ENCODE measurements around the gene DHRS12.

DHRS12 gene

DNA sequence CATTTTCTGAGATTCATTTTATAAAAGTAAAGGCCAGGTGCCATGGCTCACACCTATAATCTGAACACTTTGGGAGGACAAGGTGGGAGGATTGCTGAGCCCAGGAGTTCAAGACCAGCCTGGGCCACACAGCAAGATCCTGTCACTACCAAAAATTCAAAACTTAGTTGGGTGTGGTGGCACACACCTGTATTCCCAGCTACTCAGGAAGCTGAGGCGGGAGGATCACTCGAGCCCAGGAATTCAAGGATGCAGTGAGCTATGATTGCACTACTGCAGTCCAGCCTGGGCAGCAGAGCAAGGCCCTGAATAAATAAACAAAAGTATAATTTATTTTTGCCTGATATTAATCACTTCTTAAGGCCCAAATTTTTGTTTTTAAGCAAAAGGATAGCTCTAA lies 40.5 kb downstream of the DHRS12 start:
- H2AFZ ChIP-seq (ENCODE audit: low read depth, low read length) = no peak overlapping the region
- H3K27ac ChIP-seq (ENCODE audit: low read length, poor library complexity, severe bottlenecking) = no peak overlapping the region
- H3K18ac ChIP-seq (ENCODE audit: low read depth in 1 of 2, low read length in 2 of 2) = no peak overlapping the region
- no peak overlapping the region for H3K14ac ChIP-seq (ENCODE audit: low read length in 2 of 2)
- no peak overlapping the region for H2BK5ac ChIP-seq (ENCODE audit: low read depth, low read length, poor library complexity, severe bottlenecking)
- H3K23ac ChIP-seq (ENCODE audit: low read length in 2 of 2) = no peak overlapping the region
- no peaks in the 10 kb centered on the region for H3K9me3 ChIP-seq (ENCODE audit: control insufficient read depth, low read length)
- H3K4me2 ChIP-seq (ENCODE audit: low read length, poor library complexity, severe bottlenecking) = no peak overlapping the region
- H3K4me3 ChIP-seq (ENCODE audit: insufficient read depth in 1 of 2, low read depth in 1 of 2, low read length in 2 of 2) = no peak overlapping the region
- H4K8ac ChIP-seq (ENCODE audit: low read length) = no peak overlapping the region
- H3K4ac ChIP-seq (ENCODE audit: low read depth in 1 of 2, low read length in 2 of 2) = no peak overlapping the region
- peaks cover 12% of the 10 kb centered on the region for H3K4me1 ChIP-seq (ENCODE audit: control insufficient read depth, insufficient read depth, low read depth, low read length)
- no peak overlapping the region for H4K91ac ChIP-seq (ENCODE audit: low read length)
- H3K36me3 ChIP-seq (ENCODE audit: control insufficient read depth in 1 of 2, insufficient read depth in 2 of 2, low read depth in 1 of 2, low read length in 2 of 2) = peaks cover 36 to 56% of the 10 kb centered on the region in 2 experiments
- no peak overlapping the region for H2AK5ac ChIP-seq (ENCODE audit: low read length, severe bottlenecking)
- H2BK12ac ChIP-seq (ENCODE audit: low read length in 2 of 2) = no peak overlapping the region
- no peak overlapping the region for H2BK120ac ChIP-seq (ENCODE audit: low read depth, low read length)
- 72% methylated on average over 2 of the region's 2 CpGs for WGBS
- H2BK15ac ChIP-seq (ENCODE audit: low read depth, poor library complexity, severe bottlenecking) = no peak overlapping the region
- no peak for DNase-seq
- no peaks in the 10 kb centered on the region for H3K27me3 ChIP-seq (ENCODE audit: control insufficient read depth in 1 of 2, insufficient read depth in 1 of 2, low read length in 2 of 2)
- H3K79me1 ChIP-seq (replicated peaks; ENCODE audit: low read length, poor library complexity, severe bottlenecking) = peaks cover 17% of the 10 kb centered on the region
- no peak overlapping the region for H3K9ac ChIP-seq (ENCODE audit: low read length)

GRCh38 chr13:51761643-51762350 lies 42.2 kb downstream of the DHRS12 start:
- H3K27me3 ChIP-seq (ENCODE audit: control insufficient read depth in 1 of 2, insufficient read depth in 1 of 2, low read length in 2 of 2) = no peaks in the 10 kb centered on the region
- peaks cover 24 to 55% of the 10 kb centered on the region in 2 experiments for H3K36me3 ChIP-seq (ENCODE audit: control insufficient read depth in 1 of 2, insufficient read depth in 2 of 2, low read depth in 1 of 2, low read length in 2 of 2)
- no peaks in the 10 kb centered on the region for H3K9me3 ChIP-seq (ENCODE audit: control insufficient read depth, low read length)
- H4K91ac ChIP-seq (ENCODE audit: low read length) = peak overlapping the region; percentile 46
- no peak overlapping the region for H2BK12ac ChIP-seq (ENCODE audit: low read length in 2 of 2)
- WGBS = 91% methylated on average over 13 of the region's 16 CpGs
- H2BK15ac ChIP-seq (ENCODE audit: low read depth, poor library complexity, severe bottlenecking) = no peak overlapping the region
- no peak for DNase-seq
- no peak overlapping the region for H3K4me2 ChIP-seq (ENCODE audit: low read length, poor library complexity, severe bottlenecking)
- H2AFZ ChIP-seq (ENCODE audit: low read depth, low read length) = no peak overlapping the region
- H3K4me3 ChIP-seq (ENCODE audit: insufficient read depth in 1 of 2, low read depth in 1 of 2, low read length in 2 of 2) = no peak overlapping the region
- peaks cover 12% of the 10 kb centered on the region for H3K4me1 ChIP-seq (ENCODE audit: control insufficient read depth, insufficient read depth, low read depth, low read length)
- peak overlapping the region; percentile 31 for H4K8ac ChIP-seq (ENCODE audit: low read length)
- H3K79me1 ChIP-seq (replicated peaks; ENCODE audit: low read length, poor library complexity, severe bottlenecking) = peaks cover 9% of the 10 kb centered on the region
- no peak overlapping the region for H2AK5ac ChIP-seq (ENCODE audit: low read length, severe bottlenecking)
- H3K27ac ChIP-seq (ENCODE audit: low read length, poor library complexity, severe bottlenecking) = no peak overlapping the region
- H3K18ac ChIP-seq (ENCODE audit: low read depth in 1 of 2, low read length in 2 of 2) = no peak overlapping the region
- no peak overlapping the region for H3K14ac ChIP-seq (ENCODE audit: low read length in 2 of 2)
- no peak overlapping the region for H2BK120ac ChIP-seq (ENCODE audit: low read depth, low read length)
- H2BK5ac ChIP-seq (ENCODE audit: low read depth, low read length, poor library complexity, severe bottlenecking) = no peak overlapping the region
- H3K9ac ChIP-seq (ENCODE audit: low read length) = peak overlapping the region; percentile 18
- H3K23ac ChIP-seq (ENCODE audit: low read length in 2 of 2) = no peak overlapping the region
- H3K4ac ChIP-seq (ENCODE audit: low read depth in 1 of 2, low read length in 2 of 2) = no peak overlapping the region

- no peak overlapping the region for H2AK5ac ChIP-seq (ENCODE audit: low read length, severe bottlenecking)
- peaks cover 24 to 57% of the 10 kb centered on the region in 2 experiments for H3K36me3 ChIP-seq (ENCODE audit: control insufficient read depth in 1 of 2, insufficient read depth in 2 of 2, low read depth in 1 of 2, low read length in 2 of 2)
- H3K23ac ChIP-seq (ENCODE audit: low read length in 2 of 2) = no peak overlapping the region
- peak overlapping the region in 1 of 2 experiments; percentile 73 for H3K4ac ChIP-seq (ENCODE audit: low read depth in 1 of 2, low read length in 2 of 2)
- no peak overlapping the region for H2BK15ac ChIP-seq (ENCODE audit: low read depth, poor library complexity, severe bottlenecking)
- H3K9ac ChIP-seq (ENCODE audit: low read length) = peak overlapping the region; percentile 86
- H3K4me1 ChIP-seq (ENCODE audit: control insufficient read depth, insufficient read depth, low read depth, low read length) = peaks cover 12% of the 10 kb centered on the region
- H4K91ac ChIP-seq (ENCODE audit: low read length) = no peak overlapping the region
- H2BK120ac ChIP-seq (ENCODE audit: low read depth, low read length) = no peak overlapping the region
- no peak overlapping the region for H2BK5ac ChIP-seq (ENCODE audit: low read depth, low read length, poor library complexity, severe bottlenecking)
- H3K4me3 ChIP-seq (ENCODE audit: insufficient read depth in 1 of 2, low read depth in 1 of 2, low read length in 2 of 2) = peak overlapping the region in 1 of 2 experiments; percentile 50
- H3K9me3 ChIP-seq (ENCODE audit: control insufficient read depth, low read length) = no peaks in the 10 kb centered on the region
- H3K4me2 ChIP-seq (ENCODE audit: low read length, poor library complexity, severe bottlenecking) = no peak overlapping the region
- no peak overlapping the region for H4K8ac ChIP-seq (ENCODE audit: low read length)
- WGBS = 94% methylated on average over 12 of the region's 12 CpGs
- no peak overlapping the region for H3K18ac ChIP-seq (ENCODE audit: low read depth in 1 of 2, low read length in 2 of 2)
- H3K79me1 ChIP-seq (replicated peaks; ENCODE audit: low read length, poor library complexity, severe bottlenecking) = peaks cover 6% of the 10 kb centered on the region
- no peak overlapping the region for H3K27ac ChIP-seq (ENCODE audit: low read length, poor library complexity, severe bottlenecking)
- H3K14ac ChIP-seq (ENCODE audit: low read length in 2 of 2) = peak overlapping the region in 1 of 2 experiments; percentile 26
- H2AFZ ChIP-seq (ENCODE audit: low read depth, low read length) = no peak overlapping the region
- H3K27me3 ChIP-seq (ENCODE audit: control insufficient read depth in 1 of 2, insufficient read depth in 1 of 2, low read length in 2 of 2) = no peaks in the 10 kb centered on the region
- DNase-seq = no peak
- H2BK12ac ChIP-seq (ENCODE audit: low read length in 2 of 2) = peak overlapping the region in 1 of 2 experiments; percentile 37
Measured at GRCh38 chr13:51760592-51760991, 43.4 kb downstream of the DHRS12 start.

- 20% methylated on average over 5 of the region's 5 CpGs for WGBS
- H3K27ac ChIP-seq (ENCODE audit: low read length, poor library complexity, severe bottlenecking) = no peak overlapping the region
- H3K79me1 ChIP-seq (replicated peaks; ENCODE audit: low read length, poor library complexity, severe bottlenecking) = peaks cover 6% of the 10 kb centered on the region
Measured at GRCh38 chr13:51759240-51759639, 44.7 kb downstream of the DHRS12 start.

More at GRCh38 chr13:51759240-51759639, 44.7 kb downstream of the DHRS12 start:
- H2BK15ac ChIP-seq (ENCODE audit: low read depth, poor library complexity, severe bottlenecking) = no peak overlapping the region
- no peak overlapping the region for H3K4me2 ChIP-seq (ENCODE audit: low read length, poor library complexity, severe bottlenecking)
- no peak overlapping the region for H2BK12ac ChIP-seq (ENCODE audit: low read length in 2 of 2)
- no peak overlapping the region for H3K23ac ChIP-seq (ENCODE audit: low read length in 2 of 2)
- no peaks in the 10 kb centered on the region for H3K9me3 ChIP-seq (ENCODE audit: control insufficient read depth, low read length)
- H3K4ac ChIP-seq (ENCODE audit: low read depth in 1 of 2, low read length in 2 of 2) = no peak overlapping the region
- no peak overlapping the region for H3K4me3 ChIP-seq (ENCODE audit: insufficient read depth in 1 of 2, low read depth in 1 of 2, low read length in 2 of 2)
- H4K91ac ChIP-seq (ENCODE audit: low read length) = no peak overlapping the region
- H2BK120ac ChIP-seq (ENCODE audit: low read depth, low read length) = no peak overlapping the region
- H2AK5ac ChIP-seq (ENCODE audit: low read length, severe bottlenecking) = no peak overlapping the region
- no peak overlapping the region for H3K14ac ChIP-seq (ENCODE audit: low read length in 2 of 2)
- H3K9ac ChIP-seq (ENCODE audit: low read length) = no peak overlapping the region
- no peaks in the 10 kb centered on the region for H3K27me3 ChIP-seq (ENCODE audit: control insufficient read depth in 1 of 2, insufficient read depth in 1 of 2, low read length in 2 of 2)
- H3K4me1 ChIP-seq (ENCODE audit: control insufficient read depth, insufficient read depth, low read depth, low read length) = peaks cover 5% of the 10 kb centered on the region
- no peak overlapping the region for H2AFZ ChIP-seq (ENCODE audit: low read depth, low read length)
- DNase-seq = peak; percentile 89
- H2BK5ac ChIP-seq (ENCODE audit: low read depth, low read length, poor library complexity, severe bottlenecking) = no peak overlapping the region
- peaks cover 24 to 69% of the 10 kb centered on the region in 2 experiments for H3K36me3 ChIP-seq (ENCODE audit: control insufficient read depth in 1 of 2, insufficient read depth in 2 of 2, low read depth in 1 of 2, low read length in 2 of 2)
- H4K8ac ChIP-seq (ENCODE audit: low read length) = no peak overlapping the region
- no peak overlapping the region for H3K18ac ChIP-seq (ENCODE audit: low read depth in 1 of 2, low read length in 2 of 2)

All from mesenchymal stem cell (in vitro differentiated cells and primary cell).